Measurements from ENCODE around the gene GNLY. TPM values are rescaled to one million over a fixed set of nuclear protein-coding genes. Genes with fewer than 3 reads are reported as not detected.
"Not testable (repeated sequence)": the region's sequence is repeated elsewhere in the genome, so short reads cannot be mapped to it uniquely, and the experiment has no call there.

GNLY gene
- polyA plus RNA-seq (ENCODE audit: insufficient read length) = 0.77 TPM

DNA sequence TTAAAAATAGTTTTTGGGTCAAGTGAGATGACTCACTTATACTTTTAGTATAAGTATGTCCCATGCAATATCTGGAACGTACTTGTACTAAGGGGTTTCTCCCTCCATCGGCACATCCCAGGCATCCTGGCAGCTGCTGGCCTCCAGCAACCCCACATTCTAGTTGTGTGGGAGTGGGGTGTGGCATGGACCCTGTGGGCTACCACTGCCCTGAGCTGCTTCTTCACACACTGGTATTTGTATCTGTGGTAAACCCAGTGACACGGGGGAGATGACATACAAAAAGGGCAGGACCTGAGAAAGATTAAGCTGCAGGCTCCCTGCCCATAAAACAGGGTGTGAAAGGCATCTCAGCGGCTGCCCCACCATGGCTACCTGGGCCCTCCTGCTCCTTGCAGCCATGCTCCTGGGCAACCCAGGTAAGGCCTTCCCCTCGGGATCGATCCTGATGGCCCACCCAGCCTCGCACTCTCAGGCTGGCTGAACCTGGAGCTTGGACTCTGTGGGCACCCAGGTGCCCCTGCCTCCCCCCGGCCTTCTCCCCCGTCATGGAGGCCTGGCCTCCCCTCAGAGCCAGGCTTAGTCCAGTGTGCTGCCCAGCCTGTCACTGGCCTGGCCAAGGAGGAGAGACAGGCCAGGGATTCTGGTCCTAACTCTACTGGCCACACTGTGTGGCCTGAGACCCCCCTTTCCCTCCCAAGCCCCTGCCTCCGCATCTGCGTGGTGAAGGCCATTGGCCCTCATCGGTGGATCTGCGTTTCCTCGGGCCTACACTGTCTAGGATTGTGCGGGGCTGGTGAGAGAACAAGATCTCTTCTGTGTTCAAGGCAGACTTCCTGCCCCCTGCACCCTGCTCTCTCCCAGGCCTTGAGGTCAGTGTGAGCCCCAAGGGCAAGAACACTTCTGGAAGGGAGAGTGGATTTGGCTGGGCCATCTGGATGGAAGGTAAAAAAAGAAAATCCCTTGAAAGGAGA, at the start of gene GNLY:
GNLY (plus strand) TSS at position 307 of the 974 bp plus-strand sequence; CDS start at position 368, 61 bp downstream.
- DNase-seq = no peak

DNA sequence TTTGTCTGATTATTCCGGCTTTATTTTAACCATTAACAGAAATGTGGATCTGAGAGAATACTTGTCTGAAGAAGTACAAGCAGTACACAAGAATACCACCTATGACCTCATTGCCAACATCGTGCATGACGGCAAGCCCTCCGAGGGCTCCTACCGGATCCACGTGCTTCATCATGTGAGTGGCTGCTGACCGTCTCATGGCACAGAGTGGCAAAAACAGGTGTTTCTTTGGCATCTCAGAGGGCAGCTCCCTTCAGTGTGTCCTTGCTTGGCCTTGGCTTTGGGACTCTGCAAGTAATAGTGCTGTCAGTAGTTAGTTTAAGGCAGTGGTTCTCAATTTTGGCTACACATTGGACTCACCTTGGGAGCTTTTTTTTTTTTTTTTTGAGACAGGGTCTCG, 49.2 kb upstream of the GNLY start:
- DNase-seq = no peak

DNA sequence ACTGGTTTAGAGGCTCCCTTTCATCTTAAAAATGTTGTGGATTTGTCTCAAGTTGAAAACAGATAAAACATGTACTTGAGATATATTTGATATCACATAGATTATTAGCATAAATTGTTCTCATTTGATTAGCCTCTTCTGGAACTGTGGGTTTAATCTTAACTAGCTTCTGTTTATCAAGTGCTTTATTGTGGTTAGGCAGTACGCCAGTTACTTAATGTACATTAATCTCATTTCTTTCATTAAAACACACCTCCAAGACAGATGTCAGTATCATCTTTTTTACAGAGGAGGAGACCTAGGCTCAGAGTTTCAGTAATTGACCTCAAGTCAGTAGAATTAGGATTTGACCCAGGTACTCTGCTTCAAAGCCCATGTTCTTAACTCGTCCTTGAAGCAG, 48.0 kb upstream of the GNLY start:
- no peak for DNase-seq

DNA sequence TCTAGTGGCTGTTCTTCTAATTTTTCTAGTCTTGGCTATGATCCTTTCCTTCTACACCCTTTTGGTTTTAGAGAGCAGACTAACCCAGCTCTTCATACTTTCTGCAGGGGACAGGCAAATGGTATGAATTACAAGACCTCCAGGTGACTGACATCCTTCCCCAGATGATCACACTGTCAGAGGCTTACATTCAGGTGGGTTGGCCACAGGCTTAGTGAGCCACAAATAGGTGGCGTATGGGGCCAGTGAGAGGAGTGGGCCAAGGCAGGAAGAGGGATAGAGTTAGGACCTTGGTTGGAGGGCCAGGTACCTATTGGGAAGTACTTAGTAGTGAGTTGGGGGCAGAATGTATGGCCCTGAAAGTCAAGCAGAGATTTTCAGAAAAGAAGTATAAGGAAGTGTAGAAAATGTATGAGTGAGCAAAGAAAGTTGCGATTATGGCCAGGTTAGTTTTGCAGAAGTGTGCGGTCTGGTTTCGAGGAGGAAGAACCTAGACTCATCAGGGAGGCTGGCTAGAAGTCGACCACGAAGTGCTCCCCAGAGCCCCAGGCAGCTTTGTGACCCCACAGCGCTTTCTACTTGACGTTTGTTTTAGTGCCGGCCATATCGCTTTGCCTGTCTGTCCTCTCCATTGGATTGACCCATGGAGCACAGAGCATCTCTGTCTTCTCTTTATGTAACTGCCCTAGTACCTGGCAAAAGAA, 46.2 kb upstream of the GNLY start:
- DNase-seq = no peak

DNA sequence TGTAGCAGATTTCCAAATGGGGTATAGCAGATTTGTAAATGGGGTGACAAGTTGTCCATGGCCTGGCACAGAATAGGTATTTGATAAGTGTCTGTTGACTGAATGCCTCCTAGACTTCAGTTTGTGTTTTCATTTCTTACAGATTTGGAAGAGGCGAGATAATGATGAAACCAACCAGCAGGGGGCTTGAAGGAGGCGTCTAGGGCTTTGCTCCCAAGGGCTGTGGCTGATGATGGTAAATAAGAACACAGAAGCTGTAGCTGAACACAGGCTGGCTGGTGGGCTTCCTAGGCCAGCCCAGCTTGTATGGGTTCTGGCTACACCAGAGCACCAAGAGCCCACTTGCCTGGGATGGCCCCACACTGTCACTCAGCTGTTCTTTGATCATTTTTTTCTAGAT, 45.5 kb upstream of the GNLY start:
- no peak for DNase-seq

DNA sequence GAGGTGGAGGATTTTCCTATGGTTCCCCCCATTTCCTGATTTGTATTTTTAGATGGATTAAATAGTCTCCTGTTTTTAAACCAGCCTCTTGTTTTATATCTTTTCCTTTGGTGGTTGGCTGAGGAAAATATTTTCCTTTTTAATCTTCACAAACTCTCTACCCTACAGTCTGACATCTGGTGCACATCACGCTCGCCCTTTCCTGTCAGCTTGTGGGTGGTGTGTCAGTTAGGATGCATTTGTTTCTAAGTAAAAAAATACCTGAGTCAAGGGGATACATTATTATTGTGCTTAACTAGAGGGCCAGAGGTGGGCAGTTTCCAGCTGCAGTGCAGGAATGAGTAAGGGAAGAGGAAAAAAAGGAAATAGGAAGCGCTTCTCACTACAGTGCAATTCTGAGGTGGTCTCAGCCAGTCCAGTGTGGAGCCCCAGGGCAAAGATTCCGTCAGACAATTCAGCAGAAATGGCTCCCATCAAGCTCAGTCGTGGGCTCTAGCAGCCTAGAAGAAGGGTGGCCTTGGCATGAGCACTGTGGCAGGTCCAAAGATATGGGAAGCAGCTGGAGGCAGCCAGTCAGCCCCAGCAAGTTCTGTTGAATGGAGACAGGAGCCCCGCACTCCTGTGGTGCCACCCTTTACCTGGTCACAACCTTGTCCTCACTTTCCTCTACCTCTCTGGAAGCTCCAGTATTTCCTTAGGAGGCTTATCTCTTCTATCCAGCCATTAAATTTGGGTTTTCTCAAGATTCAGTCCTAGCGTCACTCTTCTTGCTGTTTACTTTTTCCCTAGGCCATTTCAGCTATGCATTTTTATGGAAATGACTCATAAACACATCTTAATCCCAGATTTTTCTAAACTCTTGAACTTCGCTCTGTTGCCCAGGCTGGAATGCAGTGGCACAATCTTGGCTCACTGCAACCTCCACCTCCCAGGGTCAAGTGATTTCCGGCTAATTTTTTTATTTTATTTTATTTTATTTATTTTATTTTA, 44.7 kb upstream of the GNLY start:
- DNase-seq = no peak

DNA sequence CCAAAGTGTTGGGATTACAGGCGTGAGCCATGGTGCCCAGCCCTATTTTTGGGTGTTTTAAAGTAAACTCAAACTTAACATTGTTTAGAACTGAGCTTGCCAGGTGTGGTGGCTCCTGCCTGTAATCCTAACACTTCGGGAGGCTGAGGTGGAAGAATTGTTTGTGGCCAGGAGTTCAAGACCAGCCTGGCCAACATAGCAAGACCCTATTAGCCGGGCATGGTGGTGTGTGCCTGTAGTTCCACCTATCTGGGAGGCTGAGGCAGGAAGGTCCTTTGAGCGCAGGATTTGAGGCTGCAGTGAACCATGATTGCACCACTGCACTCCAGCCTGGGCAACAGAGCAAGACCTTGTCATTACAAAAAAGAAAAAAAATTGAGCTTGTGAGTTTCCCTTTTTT, 43.7 kb upstream of the GNLY start:
- no peak for DNase-seq

DNA sequence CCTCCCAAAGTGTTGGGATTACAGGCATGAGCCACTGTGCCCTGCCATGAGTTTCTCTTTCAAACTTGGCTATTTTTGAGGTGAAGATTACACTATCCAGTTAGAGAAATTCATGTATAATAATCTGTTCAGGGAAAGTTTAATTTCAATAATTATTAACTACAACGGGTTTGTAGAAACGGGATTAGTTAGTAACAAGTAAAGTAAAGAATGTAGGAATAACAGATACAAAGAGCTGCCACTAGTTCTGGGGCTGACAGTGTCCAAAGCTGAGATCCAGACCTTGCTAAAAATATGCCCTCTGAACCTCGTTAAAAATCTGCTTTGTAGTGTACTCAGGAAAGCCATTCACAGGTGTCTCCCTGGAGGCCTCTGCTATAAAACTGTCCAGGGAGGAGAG, 43.1 kb upstream of the GNLY start:
- no peak for DNase-seq

DNA sequence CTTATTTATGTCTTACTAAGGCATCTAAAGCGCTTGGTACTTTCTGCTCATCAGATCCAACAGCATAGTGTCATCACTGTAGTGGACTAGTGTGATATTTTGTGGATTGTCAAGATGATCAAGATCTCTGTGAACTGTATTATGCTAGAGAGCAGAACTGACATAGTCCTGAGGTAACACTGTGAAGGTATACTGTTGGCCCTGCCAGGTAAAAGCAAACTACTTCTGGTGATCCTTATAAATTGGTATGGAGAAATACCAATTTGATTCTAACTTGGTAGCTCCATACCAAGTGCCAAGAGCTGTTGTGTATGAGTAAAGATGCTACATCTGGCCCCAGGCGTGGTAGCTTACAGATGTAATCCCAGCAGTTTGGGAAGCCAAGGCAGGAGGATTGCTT, 42.1 kb upstream of the GNLY start:
- DNase-seq = no peak

DNA sequence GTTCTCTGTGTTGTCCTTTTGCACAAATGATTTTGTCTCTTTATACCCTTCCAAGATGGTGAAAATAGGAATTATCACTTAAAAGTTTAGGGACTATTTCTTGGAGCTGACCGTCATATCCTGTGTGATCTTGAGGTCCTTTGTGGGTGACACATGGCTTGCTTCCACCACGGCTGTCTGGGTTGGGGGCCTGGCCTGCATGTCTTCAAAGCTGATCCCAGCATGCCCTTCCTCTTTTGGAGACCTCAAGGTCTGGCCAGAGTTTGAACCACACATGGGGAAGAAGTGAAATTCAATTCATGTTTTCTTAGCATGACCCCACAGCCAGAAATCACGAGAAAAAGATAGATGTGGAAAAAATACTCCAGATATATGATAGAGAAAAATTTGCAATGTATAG, 40.2 kb upstream of the GNLY start:
- DNase-seq = no peak

DNA sequence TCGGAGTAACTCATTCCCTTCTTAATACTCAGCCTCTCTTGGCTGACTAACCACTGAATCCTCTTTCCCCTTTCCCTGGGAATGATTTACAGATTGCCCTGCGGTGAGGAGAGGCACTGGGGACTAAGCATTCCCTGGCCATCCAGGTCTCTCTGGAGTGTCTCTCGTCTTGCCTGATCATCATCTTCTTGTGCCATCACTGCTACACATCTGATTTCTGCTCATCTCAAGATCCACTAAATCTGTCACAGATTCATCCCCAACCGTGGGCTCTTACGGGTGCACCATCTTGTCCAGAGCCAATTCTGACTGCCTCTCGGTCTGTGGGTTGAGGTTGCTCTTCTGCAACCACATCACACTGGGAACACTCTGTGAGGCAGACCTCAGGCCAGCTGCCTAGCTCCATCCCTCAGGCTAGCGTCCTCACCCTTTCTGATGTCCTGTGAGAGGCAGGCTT, 38.2 kb upstream of the GNLY start:
- DNase-seq = no peak

DNA sequence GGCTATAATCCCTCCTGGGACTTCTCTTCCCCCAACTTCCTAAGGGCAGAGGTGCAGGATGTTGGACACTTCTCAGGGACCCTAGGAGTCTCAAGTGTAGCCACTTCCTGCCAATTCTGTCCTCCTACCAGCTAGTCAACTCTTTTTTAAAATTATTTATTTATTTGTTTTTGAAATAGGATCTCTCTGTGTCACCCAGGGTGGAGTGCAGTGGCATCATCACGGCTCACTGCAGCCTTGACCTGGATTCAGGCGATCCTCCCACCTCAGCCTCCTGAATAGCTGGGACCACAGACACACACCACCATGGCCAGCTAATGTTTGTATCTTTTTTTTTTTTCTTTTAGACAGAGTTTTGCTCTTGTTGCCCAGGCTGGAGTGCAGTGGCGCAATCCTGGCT, 37.7 kb upstream of the GNLY start:
- no peak for DNase-seq

DNA sequence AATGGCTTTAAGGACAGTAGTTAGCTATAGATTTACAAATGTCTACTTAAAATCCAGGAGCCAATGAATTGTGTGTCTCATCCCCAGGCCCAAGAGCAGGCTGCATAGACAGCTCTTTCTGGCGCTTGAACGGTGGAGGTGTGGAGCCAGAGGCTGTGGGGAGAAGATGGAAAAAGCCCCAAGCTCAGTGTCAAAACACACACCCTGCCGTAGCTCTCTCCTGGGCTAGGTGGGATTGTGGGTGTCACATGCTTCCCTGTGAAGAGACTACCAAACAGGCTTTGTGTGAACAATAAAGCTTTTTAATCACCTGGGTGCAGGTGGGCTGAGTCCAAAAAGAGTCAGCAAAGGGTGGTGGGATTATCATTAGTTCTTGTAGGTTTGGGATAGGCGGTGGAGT, 36.8 kb upstream of the GNLY start:
- not testable (repeated sequence) for DNase-seq

DNA sequence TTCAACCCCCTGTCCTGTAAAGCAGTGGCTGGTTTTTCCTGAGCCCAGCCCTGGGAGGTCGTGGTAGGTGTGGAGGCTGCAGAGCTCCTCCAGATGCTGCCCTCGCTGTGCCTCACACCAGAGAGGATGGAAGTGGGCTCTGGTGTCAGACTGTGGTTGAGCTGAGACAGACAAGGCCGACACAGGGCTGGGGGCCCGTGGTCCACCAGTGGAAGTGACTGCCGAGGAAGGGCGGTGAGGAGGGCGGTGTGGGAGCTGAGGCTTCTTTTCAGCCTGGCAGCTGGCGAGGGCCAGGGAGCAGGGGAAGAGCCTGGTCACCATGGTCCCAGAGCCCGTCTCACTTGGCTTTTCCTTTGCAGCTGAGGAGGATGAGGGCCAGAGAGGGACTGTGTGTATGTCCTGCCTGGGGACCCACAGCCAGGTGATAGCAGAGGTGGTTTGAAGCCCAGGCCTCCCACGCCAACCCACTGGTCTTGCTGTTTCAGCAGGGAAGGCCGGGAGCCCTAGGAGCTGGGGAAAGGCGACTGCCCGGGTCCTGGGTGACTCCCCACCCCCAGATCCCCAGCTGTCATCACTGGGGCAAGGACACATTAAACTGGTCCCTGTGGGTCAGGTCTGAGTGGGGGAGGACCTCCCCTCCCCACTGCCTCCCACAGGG, 34.7 kb upstream of the GNLY start:
- DNase-seq = no peak

DNA sequence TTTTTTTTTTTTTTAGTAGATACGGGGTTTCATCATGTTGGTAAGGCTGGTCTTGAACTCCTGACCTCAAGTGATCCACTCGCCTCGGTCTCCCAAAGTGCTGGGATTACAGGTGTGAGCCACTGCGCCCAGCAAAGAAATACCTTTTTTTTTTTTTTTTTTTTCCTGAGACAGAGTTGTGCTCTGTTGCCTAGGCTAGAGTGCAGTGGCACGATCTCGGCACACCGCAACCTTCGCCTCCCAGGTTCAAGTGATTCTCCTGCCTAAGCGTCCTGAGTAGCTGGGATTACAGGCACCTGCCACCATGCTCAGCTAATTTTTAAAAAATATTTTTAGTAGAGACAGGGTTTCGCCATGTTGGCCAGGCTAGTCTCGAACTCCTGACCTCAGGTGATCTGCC, 33.9 kb upstream of the GNLY start:
- not testable (repeated sequence) for DNase-seq

DNA sequence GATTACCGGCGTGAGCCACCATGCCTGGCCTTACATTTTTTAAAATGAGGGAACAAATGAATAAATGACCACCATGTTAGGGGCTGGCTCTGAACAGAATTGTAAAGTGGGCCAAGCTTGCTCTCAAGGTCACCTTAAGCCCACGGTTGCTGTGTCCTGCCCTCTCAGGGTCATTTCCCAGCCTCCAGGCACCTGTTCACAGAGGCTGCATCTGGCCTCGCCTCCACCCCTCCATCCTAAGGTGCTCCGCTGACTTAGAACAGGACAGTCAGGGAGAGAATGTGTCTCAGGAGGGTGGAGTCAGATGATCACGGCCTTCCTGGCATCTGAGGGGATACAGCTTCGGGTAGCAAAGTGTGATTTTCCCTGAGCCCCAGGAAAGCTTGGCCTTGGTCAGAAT, 33.4 kb upstream of the GNLY start:
- DNase-seq = no peak

DNA sequence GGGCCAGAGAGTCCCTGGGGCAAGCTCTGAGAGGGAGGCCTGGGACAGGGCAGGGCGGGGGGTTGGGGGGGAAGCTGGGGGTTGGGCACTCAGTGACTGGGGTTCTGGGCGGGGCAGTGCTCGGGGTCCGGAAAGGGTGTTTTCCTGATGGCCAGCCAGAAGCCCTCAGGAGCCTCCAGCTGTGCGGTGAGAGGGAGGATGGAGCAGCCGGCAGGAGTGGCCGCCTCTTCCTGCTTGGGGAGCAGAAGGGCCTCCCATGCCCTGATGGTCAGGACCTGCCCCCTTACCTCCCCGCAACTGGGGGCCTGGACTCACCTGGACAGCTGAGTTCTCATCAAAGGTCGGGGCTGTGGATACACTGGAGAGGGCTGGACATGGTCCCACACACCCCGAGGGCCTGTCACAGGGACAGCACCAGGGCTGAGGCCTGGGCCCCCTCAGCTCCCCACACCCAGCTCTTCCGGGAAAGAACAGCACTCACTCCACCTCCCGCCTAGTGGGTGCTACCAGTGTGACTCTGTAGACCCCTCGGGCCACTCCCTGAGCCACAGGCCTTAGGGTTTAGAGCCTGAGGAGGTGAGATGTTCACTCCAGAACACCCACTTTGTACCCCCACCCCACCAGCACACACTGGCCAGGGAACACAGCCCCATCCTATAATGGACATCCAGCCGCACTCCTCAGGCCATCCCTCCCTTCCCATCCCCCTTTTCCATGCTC, 32.9 kb upstream of the GNLY start:
- no peak for DNase-seq

DNA sequence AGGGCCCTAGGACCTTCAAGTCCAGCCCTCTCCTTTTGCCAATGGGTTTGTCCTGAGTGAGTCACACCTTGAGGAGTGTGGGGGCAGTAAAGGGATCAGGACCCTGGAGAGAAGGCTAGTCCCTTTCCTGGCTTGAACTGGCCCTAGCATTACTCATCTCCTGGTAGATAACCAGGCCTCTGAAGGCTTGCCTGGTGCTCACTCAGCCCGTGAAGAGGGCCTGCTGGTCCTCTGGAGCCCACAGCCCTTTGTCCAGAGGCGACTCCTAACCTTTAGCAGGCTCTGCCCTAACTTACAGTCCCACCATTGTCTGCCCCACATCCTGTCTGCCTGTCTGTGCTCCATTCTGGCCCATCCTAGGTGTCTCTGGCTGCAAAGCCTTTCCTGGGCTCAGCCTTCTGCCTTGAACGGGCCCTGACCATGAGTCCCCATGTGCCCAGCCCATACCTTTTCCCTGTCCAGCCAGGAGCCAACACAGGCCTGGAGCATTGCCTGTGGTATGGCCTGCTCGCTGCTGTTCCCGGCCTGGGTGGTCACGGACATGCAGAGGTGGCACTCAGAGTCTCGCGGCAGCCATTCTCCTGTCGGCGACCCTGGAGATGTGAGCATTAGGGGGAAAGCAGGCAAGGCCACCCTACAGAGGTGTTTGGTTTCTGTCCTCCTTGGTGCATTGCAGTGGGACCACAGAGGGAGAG, 31.1 kb upstream of the GNLY start:
- no peak for DNase-seq

DNA sequence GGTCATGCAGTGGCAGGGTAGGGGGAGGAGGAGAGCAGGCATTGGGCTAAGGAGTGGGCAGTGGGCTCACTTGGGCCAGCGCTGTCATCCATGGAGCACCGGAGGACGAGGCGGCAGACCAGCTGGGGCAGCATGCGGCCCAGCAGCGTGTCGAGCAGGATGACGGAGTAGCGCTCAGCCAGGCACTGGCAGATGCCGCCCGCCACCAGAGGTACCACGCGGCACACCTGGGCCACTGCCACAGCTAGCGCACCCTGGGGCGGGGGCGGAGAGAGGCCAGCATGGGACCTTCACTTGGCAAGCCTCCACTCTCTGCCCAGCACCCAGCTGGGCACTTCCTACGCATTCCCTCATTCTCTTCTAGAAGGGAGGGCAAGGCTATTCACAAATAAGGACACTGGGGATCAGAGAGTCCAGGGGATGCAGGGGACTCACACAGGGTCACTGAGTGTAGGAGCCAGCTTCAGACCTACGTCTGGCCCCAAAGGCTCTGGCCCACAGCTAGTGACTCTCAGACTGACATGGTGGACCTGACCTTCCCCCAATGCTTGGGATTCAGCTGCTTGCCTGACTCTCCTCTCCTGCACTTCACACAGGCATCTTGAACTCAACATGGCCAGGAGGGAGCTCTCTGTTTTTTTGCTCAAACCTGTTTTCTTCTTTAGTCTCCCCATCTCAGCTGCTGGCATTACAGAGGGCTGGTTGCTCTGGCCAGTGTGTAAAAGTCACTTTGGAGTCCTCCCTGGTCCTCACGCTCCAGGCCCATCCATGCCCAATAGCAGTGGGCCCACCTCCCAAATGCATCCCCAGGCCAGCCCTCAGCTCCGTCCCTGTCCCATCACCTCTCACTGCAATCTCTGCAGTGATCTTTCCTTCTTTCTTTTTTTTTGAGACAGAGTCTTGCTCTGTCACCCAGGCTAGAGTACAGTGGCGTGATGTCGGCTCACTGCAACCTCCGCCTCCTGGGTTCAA, 30.3 kb upstream of the GNLY start:
- no peak for DNase-seq
